ENCODE data around the gene RAD51AP1. TPM values are rescaled to one million over a fixed set of nuclear protein-coding genes. Genes with fewer than 3 reads are reported as not detected.

The RAD51AP1 gene
- total and polyA plus RNA-seq, 2 donors from 2014 or later, result 0.52 to 2.9 TPM

DNA sequence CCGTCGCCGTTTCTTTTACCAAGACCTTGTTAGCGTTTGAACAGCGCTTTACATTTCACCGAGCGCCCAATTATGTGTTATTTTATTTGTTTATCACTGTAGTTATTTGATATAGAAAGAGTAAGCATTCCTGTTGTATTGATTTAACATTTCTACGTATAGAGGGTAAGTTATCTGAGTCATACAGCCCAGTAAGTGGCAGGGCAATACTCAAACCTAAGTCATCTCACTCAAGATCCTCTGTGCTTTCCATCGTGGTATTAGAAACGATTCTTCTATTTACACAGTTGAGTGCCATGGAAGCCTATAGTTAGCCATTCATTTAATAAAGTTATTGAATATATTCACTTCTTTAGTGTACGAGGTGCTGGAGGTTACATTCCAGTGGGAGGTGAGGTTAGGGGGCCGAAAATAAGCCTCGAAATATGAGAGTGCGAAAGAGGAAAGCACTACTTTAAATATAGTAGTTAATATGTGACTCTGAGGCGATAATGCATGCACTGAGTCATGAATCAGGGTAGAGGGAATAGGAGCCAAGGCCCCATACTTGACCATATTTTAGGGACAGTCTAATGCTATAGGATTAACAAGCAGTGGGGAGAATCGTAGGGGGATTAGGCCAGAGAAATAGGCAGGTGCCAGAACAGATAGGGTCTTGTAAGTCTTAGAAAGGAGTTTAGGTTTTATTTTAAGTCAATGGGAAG is 629 bp downstream of the RAD51AP1 start:
- Histone ChIP-seq H3K4me3 (ENCODE audit: low read length in 3 of 3) (peak overlapping the region; percentile 96 to 100 (median 99)), H3K36me3 (ENCODE audit: control insufficient read depth in 2 of 3, insufficient read depth in 3 of 3, low read length in 3 of 3) (no peaks in the 10 kb centered on the region), H3K4me1 (ENCODE audit: control insufficient read depth in 2 of 3, insufficient read depth in 2 of 3, low read depth in 1 of 3, low read length in 3 of 3) (peaks cover 0 to 6% (median 0%) of the 10 kb centered on the region in 3 donors), H3K27me3 (ENCODE audit: control insufficient read depth, insufficient read depth, low read length) (no peaks in the 10 kb centered on the region), H3K9ac (ENCODE audit: low read length in 3 of 3) (peak overlapping the region in 2 of 3 donors; percentile 7 to 92), H3K9me3 (ENCODE audit: control insufficient read depth in 2 of 3, insufficient read depth in 1 of 3, low read length in 3 of 3) (no peaks in the 10 kb centered on the region), H3K27ac (ENCODE audit: low read depth in 2 of 2, low read length in 2 of 2) (no peak overlapping the region)
- no peak for FAIRE-seq
- intact Hi-C loops (cut with DNase I), result no loop called here
- peak in 2 of 5 donors; percentile 1 to 3 for DNase-seq
- TF ChIP-seq, protein P1, sequence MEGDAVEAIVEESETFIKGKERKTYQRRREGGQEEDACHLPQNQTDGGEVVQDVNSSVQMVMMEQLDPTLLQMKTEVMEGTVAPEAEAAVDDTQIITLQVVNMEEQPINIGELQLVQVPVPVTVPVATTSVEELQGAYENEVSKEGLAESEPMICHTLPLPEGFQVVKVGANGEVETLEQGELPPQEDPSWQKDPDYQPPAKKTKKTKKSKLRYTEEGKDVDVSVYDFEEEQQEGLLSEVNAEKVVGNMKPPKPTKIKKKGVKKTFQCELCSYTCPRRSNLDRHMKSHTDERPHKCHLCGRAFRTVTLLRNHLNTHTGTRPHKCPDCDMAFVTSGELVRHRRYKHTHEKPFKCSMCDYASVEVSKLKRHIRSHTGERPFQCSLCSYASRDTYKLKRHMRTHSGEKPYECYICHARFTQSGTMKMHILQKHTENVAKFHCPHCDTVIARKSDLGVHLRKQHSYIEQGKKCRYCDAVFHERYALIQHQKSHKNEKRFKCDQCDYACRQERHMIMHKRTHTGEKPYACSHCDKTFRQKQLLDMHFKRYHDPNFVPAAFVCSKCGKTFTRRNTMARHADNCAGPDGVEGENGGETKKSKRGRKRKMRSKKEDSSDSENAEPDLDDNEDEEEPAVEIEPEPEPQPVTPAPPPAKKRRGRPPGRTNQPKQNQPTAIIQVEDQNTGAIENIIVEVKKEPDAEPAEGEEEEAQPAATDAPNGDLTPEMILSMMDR (IDR thresholded peaks at IDR 0.05; ENCODE audit: borderline replicate concordance, extremely low read depth, insufficient read depth), result no peak

DNA sequence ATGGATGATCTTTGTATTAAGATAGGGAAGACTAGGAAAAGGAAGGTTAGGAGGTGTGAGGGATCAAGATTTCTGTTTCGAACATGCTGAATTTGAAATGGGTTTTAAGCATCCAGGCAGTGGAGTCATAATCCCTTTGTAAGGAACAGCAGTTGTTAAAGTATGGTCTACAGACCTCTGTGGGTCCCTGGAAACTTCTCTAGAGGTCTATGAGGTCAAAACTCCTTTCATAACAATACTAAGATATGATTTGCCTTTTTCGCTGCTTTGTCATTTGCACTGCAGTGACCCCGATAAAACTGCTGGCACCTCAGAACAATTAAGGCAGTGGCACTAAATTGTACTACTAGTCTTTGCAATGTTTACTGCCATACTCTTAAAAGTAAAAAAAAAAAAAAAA is 1.5 kb downstream of the RAD51AP1 start:
- DNase-seq, result no peak
- peaks cover 0 to 6% (median 0%) of the 10 kb centered on the region in 3 donors for H3K4me1 ChIP-seq (ENCODE audit: control insufficient read depth in 2 of 3, insufficient read depth in 2 of 3, low read depth in 1 of 3, low read length in 3 of 3)
- no peak overlapping the region for H3K9ac ChIP-seq (ENCODE audit: low read length in 3 of 3)
- no peaks in the 10 kb centered on the region for H3K36me3 ChIP-seq (ENCODE audit: control insufficient read depth in 2 of 3, insufficient read depth in 3 of 3, low read length in 3 of 3)
- intact Hi-C loops (cut with DNase I), result no loop called here
- TF ChIP-seq, protein P1 (IDR thresholded peaks at IDR 0.05; ENCODE audit: borderline replicate concordance, extremely low read depth, insufficient read depth), result no peak
- FAIRE-seq, result no peak
- no peaks in the 10 kb centered on the region for H3K9me3 ChIP-seq (ENCODE audit: control insufficient read depth in 2 of 3, insufficient read depth in 1 of 3, low read length in 3 of 3)
- peak overlapping the region in 1 of 3 donors; percentile 17 for H3K4me3 ChIP-seq (ENCODE audit: low read length in 3 of 3)
- no peak overlapping the region for H3K27ac ChIP-seq (ENCODE audit: low read depth in 2 of 2, low read length in 2 of 2)
- no peaks in the 10 kb centered on the region for H3K27me3 ChIP-seq (ENCODE audit: control insufficient read depth, insufficient read depth, low read length)

DNA sequence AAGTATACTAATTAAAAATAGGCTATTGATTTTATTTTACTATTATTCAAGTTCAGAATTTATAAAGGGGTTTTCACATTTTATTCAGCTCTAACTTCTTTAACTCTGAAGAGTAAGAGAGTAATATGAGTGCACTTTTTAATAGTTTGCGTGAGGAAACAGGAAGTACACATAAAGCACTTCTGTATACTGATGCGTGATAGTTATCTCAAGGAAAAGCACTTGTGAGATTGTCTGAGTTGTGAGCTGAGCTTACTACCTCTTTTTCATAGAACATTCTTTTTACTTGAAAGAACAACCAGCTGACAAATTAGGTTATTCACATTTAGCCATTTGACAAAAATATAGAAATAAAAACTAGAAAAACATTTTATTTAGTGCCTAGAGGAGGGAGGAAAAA is 1.9 kb downstream of the RAD51AP1 start:
- intact Hi-C loops (cut with DNase I), result no loop called here
- DNase-seq (no peak), FAIRE-seq (no peak)
- TF ChIP-seq, protein P1 (IDR thresholded peaks at IDR 0.05; ENCODE audit: borderline replicate concordance, extremely low read depth, insufficient read depth), result no peak
- Histone ChIP-seq H3K9ac (ENCODE audit: low read length in 3 of 3) (no peak overlapping the region), H3K9me3 (ENCODE audit: control insufficient read depth in 2 of 3, insufficient read depth in 1 of 3, low read length in 3 of 3) (no peaks in the 10 kb centered on the region), H3K36me3 (ENCODE audit: control insufficient read depth in 2 of 3, insufficient read depth in 3 of 3, low read length in 3 of 3) (no peaks in the 10 kb centered on the region), H3K4me1 (ENCODE audit: control insufficient read depth in 2 of 3, insufficient read depth in 2 of 3, low read depth in 1 of 3, low read length in 3 of 3) (peaks cover 0 to 6% (median 0%) of the 10 kb centered on the region in 3 donors), H3K4me3 (ENCODE audit: low read length in 3 of 3) (no peak overlapping the region), H3K27me3 (ENCODE audit: control insufficient read depth, insufficient read depth, low read length) (no peaks in the 10 kb centered on the region), H3K27ac (ENCODE audit: low read depth in 2 of 2, low read length in 2 of 2) (no peak overlapping the region)

All from kidney (tissue), 14 donors.